Glomerular endothelial cell (primary cell): ENCODE results near the gene CFAP126. TPM values are rescaled to one million over a fixed set of nuclear protein-coding genes. Genes with fewer than 3 reads are reported as not detected.
"Not testable (repeated sequence)": the region's sequence is repeated elsewhere in the genome, so short reads cannot be mapped to it uniquely, and the experiment has no call there.

Source experiments
- DNase-seq: peaks from one replicate; pipeline ENCODE4 v3.0.0-alpha.2; 2011; ENCODE audit warnings: low read depth, low spot score; ENCODE audit errors: extremely low read depth
- total RNA-seq: library from RNA; depleted of rRNA; stranded (reverse); fragments of >200 nt; gene quantifications from 2 replicates; pipeline ENCODE4 v1.2.3, GENCODE V29; 2015

CFAP126 gene, protein sequence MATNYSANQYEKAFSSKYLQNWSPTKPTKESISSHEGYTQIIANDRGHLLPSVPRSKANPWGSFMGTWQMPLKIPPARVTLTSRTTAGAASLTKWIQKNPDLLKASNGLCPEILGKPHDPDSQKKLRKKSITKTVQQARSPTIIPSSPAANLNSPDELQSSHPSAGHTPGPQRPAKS
- not detected in 2 replicates for total RNA-seq

DNA sequence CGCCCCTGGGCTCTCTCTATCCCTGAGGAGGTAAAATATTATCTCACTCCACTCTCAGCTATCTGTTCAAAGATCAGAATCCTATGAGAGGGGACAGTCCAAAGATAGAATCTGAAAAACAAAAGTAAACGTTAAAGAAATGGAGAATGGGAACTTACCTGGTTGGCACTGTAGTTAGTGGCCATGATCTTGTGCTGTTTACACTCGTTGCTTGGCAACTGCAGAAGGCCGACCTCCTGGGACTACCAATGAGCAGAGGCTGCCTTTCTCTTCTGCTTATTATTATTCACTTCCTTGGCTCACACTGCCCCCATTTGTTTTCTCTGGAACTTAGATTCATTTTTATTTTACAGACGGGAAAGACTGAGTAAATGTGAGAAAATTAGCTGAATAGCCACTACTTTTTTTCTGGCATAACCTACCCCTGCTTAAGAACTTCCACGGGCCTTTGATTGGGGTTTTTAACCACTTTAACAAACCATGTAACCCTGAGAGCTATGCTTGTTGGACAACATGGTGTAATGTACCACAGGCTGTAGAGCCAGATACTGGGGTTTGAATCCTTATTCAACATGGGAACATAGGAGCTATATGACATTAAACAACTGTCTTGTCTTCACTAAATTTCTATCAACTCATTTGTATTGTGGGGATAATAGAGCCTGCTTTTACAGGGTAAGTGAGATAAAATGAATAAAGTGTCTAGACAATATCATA, at the start of gene CFAP126:
CFAP126 (minus strand) TSS at position 193 of the 717 bp plus-strand sequence; CDS start at position 185, 8 bp downstream.
- peak; percentile 44 for DNase-seq

DNA sequence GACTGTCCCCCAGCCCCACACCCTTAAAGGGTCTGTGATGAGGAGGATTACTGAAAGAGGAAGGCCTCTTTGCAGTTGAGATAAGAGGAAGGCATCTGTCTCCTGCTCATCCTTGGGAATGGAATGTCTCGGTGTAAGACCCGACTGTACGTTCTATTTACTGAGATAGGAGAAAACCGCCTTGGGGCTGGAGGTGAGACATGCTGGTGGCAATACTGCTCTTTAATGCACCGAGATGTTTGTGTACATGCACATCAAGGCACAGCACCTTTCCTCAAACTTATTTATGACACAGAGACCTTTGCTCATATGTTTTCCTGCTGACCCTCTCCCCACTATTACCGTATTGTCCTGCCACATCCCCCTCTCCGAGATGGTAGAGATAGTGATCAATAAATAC, 45.4 kb upstream of the CFAP126 start:
- DNase-seq: not testable (repeated sequence)

DNA sequence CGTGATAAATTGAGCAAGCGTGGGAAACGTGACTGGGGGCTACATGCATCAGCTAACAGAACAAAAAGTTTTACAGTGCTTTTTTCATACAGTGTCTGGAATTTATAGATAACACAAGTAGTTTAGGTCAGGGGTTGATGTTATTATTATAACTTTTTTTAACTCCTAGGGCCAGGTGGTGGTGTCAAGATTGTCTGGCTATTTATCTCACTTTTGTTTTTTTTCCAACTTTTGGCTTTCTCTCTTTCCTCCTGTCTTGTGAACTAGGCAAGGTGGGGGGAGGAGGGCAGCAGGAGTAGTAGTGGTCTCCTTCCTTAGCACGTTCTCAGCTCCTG, 42.9 kb upstream of the CFAP126 start:
- DNase-seq: not testable (repeated sequence)

DNA sequence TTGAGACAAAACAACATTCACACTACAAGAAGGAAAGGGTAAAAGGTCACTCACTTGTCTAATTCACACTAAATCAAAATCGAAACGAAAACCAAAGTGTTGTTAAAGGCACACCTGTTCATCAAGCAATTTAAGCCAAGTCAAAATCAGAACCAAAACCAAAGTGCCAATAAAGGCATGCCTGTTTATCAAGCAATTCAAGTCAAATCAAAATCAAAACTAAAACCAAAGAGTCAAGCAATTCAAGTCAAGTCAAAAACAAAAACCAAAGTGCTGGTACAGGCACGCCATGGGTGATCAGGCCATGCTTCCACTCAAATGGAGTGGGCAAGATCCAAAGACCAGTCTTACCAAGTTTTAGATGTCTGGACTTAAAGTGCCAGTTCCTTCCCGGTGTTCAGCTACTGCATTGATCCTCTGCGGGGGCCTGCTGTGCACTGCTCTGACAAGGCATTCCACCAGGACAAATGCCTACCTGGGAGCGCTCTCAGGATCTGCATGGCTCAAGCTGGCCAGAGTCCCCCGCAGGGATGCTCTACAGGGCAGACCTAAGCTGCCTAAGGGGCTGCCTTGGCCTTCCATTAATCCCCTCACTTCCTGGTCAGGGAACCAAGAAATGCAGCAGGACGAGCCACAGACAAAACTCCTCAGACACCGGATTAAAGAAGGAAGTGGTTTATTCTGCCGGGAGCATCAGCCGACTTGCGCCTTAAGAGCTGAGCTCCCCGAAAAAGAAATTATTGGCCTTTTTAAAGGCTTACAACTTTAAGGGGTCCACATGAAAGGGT, 42.4 kb upstream of the CFAP126 start:
- not testable (repeated sequence) for DNase-seq

DNA sequence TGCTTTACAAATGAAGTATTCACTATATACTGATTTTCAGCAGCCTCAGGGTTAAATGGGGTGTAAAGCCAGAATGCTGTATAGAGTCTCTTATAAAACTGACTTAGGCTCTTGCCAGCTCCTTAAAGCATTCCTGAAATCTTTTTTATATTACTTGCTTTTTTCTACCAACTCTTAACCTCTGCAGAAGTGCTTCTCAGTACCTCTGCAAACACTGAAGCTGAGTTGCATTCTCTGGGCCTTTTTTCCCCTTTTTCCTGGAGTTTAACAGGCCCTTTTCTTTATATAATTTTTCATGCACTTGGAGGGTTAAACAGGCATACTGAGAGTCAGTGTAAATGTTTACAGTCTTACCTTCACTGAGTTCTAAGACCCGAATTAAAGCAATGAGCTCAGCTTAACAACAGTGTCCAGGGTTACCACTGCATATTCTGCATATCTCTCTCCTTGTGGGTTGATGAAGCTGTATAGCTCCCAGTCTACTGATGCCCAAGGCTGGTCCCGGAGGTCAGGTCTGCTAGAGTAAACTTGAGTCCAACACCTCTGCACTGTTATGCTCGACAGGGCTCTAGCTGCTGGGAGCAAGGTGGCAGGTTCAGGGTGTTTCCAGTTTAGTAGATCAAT, 40.9 kb upstream of the CFAP126 start:
- no peak for DNase-seq

DNA sequence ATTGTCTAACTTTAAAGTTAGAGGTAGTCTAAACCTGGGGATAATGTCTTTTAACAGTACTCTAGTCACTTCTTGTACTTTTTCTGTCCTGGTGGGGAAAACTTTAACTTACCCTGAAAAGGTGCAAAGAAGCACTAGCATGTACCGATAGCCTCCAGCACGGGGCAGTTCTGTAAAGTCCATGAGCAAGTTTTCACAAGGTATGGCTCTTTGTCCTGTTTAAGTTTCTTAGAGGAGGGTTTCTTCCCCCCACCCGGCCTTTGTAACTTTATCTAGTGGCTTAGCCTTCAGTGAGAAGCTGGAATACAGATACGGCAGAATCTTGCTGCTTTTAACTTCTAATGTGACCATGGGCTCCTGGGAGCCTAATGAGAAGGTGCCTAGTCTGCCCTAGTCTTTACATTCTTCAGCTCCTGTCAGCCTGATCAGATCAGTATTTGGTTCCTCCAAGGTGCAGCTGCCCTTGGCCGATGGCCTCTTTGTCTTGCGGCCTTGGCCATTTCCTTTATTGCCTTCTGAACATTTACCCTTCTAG, 39.8 kb upstream of the CFAP126 start:
- no peak for DNase-seq

DNA sequence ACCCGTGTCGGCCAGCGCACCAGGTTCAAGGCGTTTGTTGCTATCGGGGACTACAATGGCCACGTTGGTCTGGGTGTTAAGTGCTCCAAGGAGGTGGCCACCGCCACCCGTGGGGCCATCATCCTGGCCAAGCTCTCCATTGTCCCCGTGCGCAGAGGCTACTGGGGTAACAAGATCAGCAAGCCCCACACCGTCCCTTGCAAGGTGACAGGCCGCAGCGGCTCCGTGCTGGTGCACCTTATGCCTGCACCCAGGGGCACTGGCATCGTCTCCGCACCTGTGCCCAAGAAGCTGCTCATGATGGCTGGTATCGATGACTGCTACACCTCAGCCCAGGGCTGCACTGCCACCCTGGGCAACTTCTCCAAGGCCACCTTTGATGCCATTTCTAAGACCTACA, 38.9 kb upstream of the CFAP126 start:
- not testable (repeated sequence) for DNase-seq

DNA sequence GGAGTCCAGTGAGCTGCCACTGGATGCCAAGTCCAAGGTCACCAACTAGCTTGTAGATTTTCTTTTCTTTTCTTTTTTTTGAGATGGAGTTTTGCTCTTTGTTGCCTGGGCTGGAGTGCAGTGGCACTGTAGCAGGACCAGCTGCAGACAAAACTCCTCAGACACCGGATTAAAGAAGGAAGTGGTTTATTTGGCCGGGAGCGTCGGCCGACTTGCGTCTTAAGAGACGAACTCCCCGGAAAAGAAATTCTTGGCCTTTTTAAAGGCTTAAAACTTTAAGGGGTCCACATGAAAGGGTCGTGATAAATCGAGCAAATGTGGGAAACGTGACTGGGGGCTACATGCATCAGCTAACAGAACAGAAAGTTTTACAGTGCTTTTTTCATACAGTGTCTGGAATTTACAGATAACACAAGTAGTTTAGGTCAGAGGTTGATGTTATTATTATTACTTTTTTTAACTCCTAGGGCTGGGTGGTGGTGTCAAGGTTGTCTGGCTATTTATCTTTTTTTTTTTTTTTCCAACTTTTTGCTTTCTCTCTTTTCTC, 36.4 kb upstream of the CFAP126 start:
- no peak for DNase-seq

DNA sequence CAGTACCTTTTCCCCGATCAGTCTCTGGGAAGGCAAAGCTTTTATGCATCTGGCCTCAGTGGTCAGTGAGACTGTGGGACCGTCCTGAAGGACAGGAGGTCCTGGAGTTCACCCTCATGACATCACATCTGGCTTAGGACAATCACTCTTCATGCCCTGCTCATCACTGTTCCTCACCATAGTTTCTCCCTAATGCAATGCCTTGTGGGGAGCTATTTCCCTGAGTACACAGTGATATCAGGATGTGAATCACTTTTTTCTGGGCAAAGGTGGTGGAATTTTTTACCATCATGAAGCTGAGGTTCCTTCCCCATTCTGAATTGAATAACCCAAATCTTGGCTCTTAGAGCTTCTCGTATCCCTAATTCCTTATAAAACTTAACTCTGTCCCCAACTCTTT, 34.8 kb upstream of the CFAP126 start:
- no peak for DNase-seq

DNA sequence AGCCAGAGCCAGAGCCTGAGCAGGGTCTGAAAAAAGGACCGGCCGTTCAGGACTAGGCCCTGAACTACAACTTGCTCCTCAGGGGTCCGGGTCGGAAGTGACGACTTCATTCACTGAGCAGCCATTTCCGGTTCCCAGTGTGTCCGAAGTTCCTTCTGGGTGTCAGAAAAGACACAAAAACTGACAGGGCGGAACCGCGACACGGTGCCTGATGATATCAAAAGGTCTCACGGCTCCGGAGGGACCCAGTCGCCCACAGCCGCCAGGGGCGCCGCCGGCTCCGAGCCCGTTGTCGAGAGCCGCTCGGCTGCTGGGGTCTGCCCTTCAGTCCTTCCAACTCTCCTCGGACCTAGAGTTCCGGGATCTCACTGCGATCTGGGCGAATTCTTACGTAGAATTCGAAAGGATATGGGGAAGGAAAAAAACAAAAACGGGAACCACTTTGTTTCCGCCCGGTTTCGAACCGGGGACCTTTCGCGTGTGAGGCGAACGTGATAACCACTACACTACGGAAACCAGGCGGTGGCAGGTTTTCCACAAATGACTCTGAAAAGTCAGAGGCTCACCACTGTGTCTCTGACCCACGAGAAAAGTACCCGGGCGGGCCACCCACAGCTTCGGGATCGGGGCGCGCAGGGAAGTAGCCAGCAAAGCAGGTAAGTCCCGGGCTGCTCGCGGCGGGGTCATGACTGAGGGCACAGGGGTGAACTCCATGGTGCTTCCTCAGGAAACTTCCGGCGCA, 31.8 kb upstream of the CFAP126 start:
- peak; percentile 75 for DNase-seq

DNA sequence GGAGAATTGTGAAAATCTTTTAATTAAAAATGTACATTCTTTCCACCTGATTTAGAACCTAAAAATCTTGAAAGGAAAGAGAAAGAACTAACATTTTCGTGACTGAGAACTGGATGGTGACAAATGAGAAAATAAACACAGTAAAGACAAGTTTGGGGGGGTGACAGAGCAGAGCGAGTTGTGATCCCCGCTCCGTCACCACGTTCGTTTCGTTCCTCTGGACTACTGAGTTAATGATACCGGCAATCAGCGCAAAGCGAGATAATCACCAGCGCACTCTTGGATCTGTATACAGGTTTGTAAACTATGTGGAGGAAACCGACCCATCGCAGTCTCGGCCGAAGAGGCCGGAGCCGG, 31.2 kb upstream of the CFAP126 start:
- DNase-seq: no peak

DNA sequence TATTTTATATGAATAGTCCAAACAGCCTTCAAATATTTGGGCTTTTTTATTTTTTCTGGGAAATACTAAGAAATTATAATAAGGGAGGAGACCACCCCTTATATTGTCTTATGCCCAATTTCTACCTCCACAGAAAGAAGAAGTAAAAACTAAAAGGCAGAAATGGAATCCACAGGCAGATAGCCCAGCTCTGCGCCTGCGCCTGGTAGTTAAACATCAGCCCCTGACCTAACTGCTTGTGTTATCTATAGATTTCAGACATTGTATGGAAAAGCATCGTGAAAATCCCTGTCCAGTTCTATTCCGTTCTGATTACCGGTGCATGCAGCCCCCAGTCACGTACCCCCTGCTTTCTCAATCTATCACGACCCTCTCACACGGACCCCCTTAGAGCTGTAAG, 29.4 kb upstream of the CFAP126 start:
- not testable (repeated sequence) for DNase-seq

DNA sequence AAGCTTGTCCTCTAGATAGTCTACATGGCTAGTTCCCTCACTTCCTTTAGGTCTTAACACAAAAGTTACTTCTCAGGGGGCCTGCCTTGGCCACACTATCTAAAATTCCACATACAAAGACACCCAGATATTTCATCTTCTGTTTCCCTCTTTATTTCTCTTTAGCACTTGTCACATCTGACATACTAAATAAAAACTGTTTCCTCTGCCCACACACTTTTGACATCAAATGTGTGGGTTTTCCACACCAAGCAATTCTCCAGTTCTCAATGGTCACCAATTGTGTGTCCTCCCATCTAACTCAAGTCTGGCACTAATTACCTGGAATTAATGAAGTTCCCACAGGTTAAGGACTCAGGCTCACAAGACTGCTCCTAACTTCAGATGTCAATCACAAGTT, 25.5 kb upstream of the CFAP126 start:
- DNase-seq: no peak

DNA sequence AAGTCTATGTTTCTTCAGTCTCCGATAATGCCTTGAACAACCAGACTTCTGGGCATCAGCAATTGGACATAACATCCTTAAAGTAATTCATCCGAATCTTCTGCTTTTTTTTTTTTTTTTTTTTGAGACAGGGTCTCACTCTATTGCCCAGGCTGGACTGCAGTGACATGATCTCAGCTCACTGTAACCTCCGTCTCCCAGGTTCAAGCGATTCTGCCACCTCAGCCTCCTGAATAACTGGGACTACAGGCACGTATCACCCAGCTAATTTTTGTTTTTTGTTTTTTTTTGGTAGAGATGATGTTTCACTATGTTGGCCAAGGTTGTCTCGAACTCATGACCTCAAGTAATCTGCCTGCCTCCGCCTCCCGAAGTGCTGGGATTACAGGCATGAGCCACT, 23.9 kb upstream of the CFAP126 start:
- DNase-seq: no peak

DNA sequence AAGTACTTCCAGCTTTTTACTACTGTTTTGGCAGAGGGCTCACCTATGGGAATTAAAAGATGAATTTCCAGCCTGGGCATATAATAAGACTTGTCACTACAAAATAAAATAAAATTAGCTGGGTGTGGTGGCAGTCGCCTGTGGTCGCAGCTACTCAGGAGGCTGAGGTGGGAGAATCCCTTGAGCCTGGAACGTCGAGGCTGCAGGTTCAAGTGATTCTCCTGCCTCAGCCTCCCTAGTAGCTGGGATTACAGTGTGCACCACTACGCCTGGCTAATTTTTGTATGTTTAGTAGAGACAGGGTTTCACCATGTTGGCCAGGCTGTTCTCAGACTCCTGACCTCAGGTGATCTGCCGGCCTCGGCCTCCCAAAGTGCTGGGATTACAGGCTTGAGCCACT, 23.5 kb upstream of the CFAP126 start:
- not testable (repeated sequence) for DNase-seq

DNA sequence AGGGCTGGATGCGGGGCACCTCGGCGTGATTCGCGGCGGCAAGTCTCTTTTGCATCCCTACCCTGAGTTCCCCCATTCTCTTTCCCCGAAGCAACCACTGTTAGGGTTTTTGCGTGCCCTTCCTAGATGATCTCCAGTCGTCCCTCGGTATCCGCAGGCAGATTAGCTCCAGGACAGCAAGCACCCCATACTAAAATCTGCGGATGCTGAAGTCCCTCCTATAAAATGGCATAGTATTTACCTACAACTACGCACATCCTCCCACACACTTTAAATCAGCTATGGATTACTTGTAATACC, 22.8 kb upstream of the CFAP126 start:
- no peak for DNase-seq

DNA sequence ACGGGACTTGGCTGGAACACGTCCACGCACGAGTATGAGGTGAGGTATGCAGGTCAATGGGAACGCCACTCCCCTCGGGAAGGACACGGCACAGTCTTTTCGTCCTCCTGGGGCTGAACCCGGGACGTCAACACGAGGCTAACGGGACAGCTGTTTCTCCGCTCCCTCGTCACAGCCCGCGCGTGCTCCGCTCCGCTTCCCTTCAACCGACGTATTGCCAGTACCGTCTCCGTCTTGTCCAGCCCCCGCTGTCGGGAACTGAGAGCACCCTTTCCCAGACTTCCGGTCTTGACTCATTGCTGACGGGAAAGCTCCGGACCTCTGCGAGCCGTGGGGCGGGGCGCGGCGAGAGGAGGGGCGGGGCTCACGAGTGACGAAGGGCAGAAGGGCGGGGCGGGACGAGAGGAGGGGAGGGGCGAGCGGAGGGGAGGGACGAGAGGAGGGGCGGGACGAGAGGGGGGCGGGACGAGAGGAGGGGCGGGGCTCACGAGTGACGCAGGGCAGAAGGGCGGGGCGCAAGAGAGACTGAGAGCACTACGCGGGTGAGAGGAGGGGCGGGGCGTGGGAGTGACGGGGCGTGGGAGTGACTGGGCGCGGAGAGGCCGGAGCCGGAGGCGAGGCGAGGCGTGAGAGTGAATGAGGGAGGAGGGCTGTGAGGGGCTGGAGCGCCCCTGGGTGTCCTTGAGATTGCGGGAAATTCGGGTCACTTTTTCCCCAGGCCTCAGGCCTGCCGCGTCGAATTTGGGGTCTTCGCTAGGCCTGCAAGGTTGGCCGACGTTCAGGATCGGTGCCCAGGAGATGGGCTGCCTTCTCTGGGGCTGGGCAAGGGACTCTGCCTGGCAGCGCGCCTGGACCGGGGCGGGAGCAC, 22.2 kb upstream of the CFAP126 start:
- DNase-seq: peak; percentile 87

DNA sequence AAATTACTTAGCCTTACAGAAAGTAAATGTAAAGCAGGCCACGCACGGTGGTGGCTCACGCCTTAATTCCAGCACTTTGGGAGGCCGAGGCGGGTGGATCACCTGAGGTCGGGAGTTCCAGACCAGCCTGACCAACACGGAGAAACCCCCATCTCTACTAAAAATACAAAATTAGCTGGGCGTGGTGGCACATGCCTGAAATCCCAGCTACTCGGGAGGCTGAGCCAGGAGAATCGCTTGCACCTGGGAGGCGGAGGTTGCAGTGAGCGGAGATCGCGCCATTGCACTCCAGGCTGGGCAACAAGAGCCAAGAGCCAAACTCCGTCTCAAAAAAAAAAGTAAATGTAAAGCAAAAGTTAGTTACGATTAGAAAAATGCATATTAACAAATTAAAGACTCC, 21.5 kb upstream of the CFAP126 start:
- DNase-seq: not testable (repeated sequence)

DNA sequence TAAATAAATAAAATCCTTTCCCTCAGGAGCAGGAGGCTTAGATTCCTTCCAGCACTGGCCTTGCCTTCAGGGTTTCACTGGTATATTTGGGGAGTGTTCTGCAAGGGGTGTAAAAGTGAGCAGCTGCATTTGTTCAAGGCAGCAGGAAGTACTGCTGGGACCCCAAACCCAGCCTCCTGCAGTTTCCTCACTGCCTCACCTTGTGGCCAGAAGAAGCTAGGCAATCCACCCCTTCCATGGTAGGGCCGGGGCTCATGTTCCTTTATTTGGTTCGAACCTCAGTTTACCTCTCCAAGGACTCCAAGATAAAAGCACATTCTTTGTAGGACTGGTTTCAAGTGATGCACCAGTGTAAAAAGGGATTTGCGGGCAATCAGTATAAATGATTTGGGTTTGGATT, 21.0 kb upstream of the CFAP126 start:
- DNase-seq: no peak
